Skeletal muscle tissue (tissue), 4 donors: ENCODE data around the gene NFIB. TPM values are rescaled to one million over a fixed set of nuclear protein-coding genes. Genes with fewer than 3 reads are reported as not detected.
A peak's percentile ranks its signal among the peaks of the same experiment; 100 is the strongest.

ENCODE experiments used
- H3K27ac ChIP-seq: one replicate; pipeline ENCODE4 v1.7.0; 2013; ENCODE audit warnings: mild to moderate bottlenecking, low read depth, low read length, inconsistent platforms
- H3K27me3 ChIP-seq, 3 donors: one replicate each; pipeline ENCODE4 v1.7.0; 2013; ENCODE audit warnings: low read length in 3 of 3; ENCODE audit not compliant: control insufficient read depth in 3 of 3, insufficient read depth in 3 of 3
- H3K36me3 ChIP-seq, 3 donors: one replicate each; pipeline ENCODE4 v1.7.0; 2013; ENCODE audit warnings: low read length in 3 of 3; ENCODE audit not compliant: control insufficient read depth in 3 of 3, insufficient read depth in 3 of 3
- H3K4me1 ChIP-seq, 3 donors: one replicate each; pipeline ENCODE4 v1.7.0; 2013; ENCODE audit warnings: low read length in 3 of 3, mild to moderate bottlenecking in 3 of 3; ENCODE audit not compliant: control insufficient read depth in 3 of 3, insufficient read depth in 3 of 3
- H3K4me3 ChIP-seq, 3 donors: one replicate each; pipeline ENCODE4 v1.7.0; 2013; ENCODE audit warnings: low read length in 3 of 3
- H3K9ac ChIP-seq, 3 donors: one replicate each; pipeline ENCODE4 v1.7.0; 2013; ENCODE audit warnings: low read length in 3 of 3, mild to moderate bottlenecking in 3 of 3, moderate library complexity in 2 of 3, low read depth in 1 of 3
- H3K9me3 ChIP-seq, 3 donors: one replicate each; pipeline ENCODE4 v1.7.0; 2013; ENCODE audit warnings: low read length in 3 of 3; ENCODE audit not compliant: control insufficient read depth in 3 of 3
- total RNA-seq: library from RNA; depleted of rRNA; stranded (reverse); fragments of >200 nt; gene quantifications from one replicate; pipeline ENCODE4 v1.2.3, GENCODE V29; 2014
- donor health status: Osteomylitis.

The NFIB gene
- total RNA-seq, 1 donor from 2014 or later, result 95.0 TPM

GRCh38 chr9:14314424-14314928 is 535 bp upstream of the NFIB start:
- Histone ChIP-seq H3K4me1 (peaks cover 11 to 37% (median 15%) of the 10 kb centered on the region in 3 donors), H3K4me3 (peak overlapping the region; percentile 76 to 83 (median 79)), H3K36me3 (no peaks in the 10 kb centered on the region), H3K9ac (peak overlapping the region; percentile 89 to 93 (median 93)), H3K27me3 (no peaks in the 10 kb centered on the region), H3K27ac (peak overlapping the region; percentile 95), H3K9me3 (no peaks in the 10 kb centered on the region)

- peak overlapping the region; percentile 88 to 97 (median 95) for H3K9ac ChIP-seq
- H3K27me3 ChIP-seq, result no peaks in the 10 kb centered on the region
- H3K36me3 ChIP-seq, result no peaks in the 10 kb centered on the region
- peak overlapping the region; percentile 86 to 96 (median 88) for H3K4me3 ChIP-seq
- no peaks in the 10 kb centered on the region for H3K9me3 ChIP-seq
- peak overlapping the region; percentile 96 for H3K27ac ChIP-seq
- H3K4me1 ChIP-seq, result peaks cover 10 to 36% (median 13%) of the 10 kb centered on the region in 3 donors
These were observed 482 bp downstream of the NFIB start for GRCh38 chr9:14313378-14313940.

- Histone ChIP-seq H3K36me3 (no peaks in the 10 kb centered on the region), H3K9ac (peak overlapping the region; percentile 88 to 97 (median 95)), H3K4me3 (peak overlapping the region; percentile 86 to 96 (median 88)), H3K4me1 (peaks cover 15 to 35% (median 18%) of the 10 kb centered on the region in 3 donors), H3K27ac (peak overlapping the region; percentile 96), H3K9me3 (no peaks in the 10 kb centered on the region), H3K27me3 (no peaks in the 10 kb centered on the region)
These were observed 1.1 kb downstream of the NFIB start for GRCh38 chr9:14312719-14313377.

GRCh38 chr9:14311956-14312685 is 1.8 kb downstream of the NFIB start:
- peak overlapping the region; percentile 96 for H3K27ac ChIP-seq
- H3K9ac ChIP-seq, result peak overlapping the region; percentile 88 to 97 (median 95)
- peaks cover 14 to 35% (median 20%) of the 10 kb centered on the region in 3 donors for H3K4me1 ChIP-seq
- no peaks in the 10 kb centered on the region for H3K9me3 ChIP-seq
- H3K4me3 ChIP-seq, result peak overlapping the region; percentile 86 to 88 (median 86)
- peaks cover 0 to 1% (median 0%) of the 10 kb centered on the region in 3 donors for H3K36me3 ChIP-seq
- H3K27me3 ChIP-seq, result no peaks in the 10 kb centered on the region

GRCh38 chr9:14311171-14311949 is 2.6 kb downstream of the NFIB start:
- Histone ChIP-seq H3K27ac (peak overlapping the region; percentile 96), H3K9me3 (no peaks in the 10 kb centered on the region), H3K9ac (peak overlapping the region; percentile 88 to 97 (median 95)), H3K4me1 (peaks cover 17 to 36% (median 25%) of the 10 kb centered on the region in 3 donors), H3K4me3 (peak overlapping the region; percentile 86 to 88 (median 86)), H3K27me3 (no peaks in the 10 kb centered on the region), H3K36me3 (peaks cover 0 to 6% (median 3%) of the 10 kb centered on the region in 3 donors)

- Histone ChIP-seq H3K9me3 (no peaks in the 10 kb centered on the region), H3K9ac (peak overlapping the region; percentile 46 to 95 (median 57)), H3K4me3 (peak overlapping the region; percentile 1 to 86 (median 18)), H3K27me3 (no peaks in the 10 kb centered on the region), H3K4me1 (peaks cover 19 to 35% (median 25%) of the 10 kb centered on the region in 3 donors), H3K36me3 (peaks cover 0 to 6% (median 3%) of the 10 kb centered on the region in 3 donors), H3K27ac (peak overlapping the region; percentile 57)
These were observed 3.6 kb downstream of the NFIB start for GRCh38 chr9:14310311-14310710.

- peak overlapping the region; percentile 22 to 86 (median 65) for H3K4me3 ChIP-seq
- H3K9me3 ChIP-seq, result no peaks in the 10 kb centered on the region
- H3K27ac ChIP-seq, result peak overlapping the region; percentile 57
- H3K27me3 ChIP-seq, result no peaks in the 10 kb centered on the region
- peaks cover 0 to 6% (median 3%) of the 10 kb centered on the region in 3 donors for H3K36me3 ChIP-seq
- peak overlapping the region; percentile 57 to 73 (median 70) for H3K9ac ChIP-seq
- H3K4me1 ChIP-seq, result peaks cover 19 to 38% (median 31%) of the 10 kb centered on the region in 3 donors
These were observed 4.5 kb downstream of the NFIB start for GRCh38 chr9:14309403-14309802.

- no peaks in the 10 kb centered on the region for H3K27me3 ChIP-seq
- peaks cover 19 to 41% (median 35%) of the 10 kb centered on the region in 3 donors for H3K4me1 ChIP-seq
- peaks cover 0 to 6% (median 3%) of the 10 kb centered on the region in 3 donors for H3K36me3 ChIP-seq
- H3K4me3 ChIP-seq, result peak overlapping the region; percentile 41 to 86 (median 65)
- H3K27ac ChIP-seq, result peak overlapping the region; percentile 57
- H3K9ac ChIP-seq, result peak overlapping the region; percentile 55 to 73 (median 57)
- H3K9me3 ChIP-seq, result no peaks in the 10 kb centered on the region
These were observed 5.1 kb downstream of the NFIB start for GRCh38 chr9:14308853-14309145.
